ENCODE data around the gene SYF2. TPM values are rescaled to one million over a fixed set of nuclear protein-coding genes. Genes with fewer than 3 reads are reported as not detected.

SYF2 gene
- total and polyA plus RNA-seq, 2 of the 13 experiments (the other 11 are each of a cell fraction or from before 2014, with no cell fraction given) = 17.8 to 34.1 TPM

GRCh38 chr1:25247024-25247828, 14.9 kb upstream of the SYF2 start, which contains the start of gene RSRP1 (continued):
- no peak for TF ChIP-seq LBX2 (CRISPR knock-in tag; IDR thresholded peaks at IDR 0.05; ENCODE audit: borderline replicate concordance)
- no peak for TF ChIP-seq PRMT3 (CRISPR knock-in tag; IDR thresholded peaks at IDR 0.05; ENCODE audit: borderline replicate concordance, low read depth)
- no peak for TF ChIP-seq SRF (IDR thresholded peaks at IDR 0.05; ENCODE audit: low read depth, low read length)
- peak; percentile 12; the same call in 1 of the 2 replicates for TF ChIP-seq ZNF501 (CRISPR knock-in tag; IDR thresholded peaks at IDR 0.05)
- TF ChIP-seq SUZ12 (IDR thresholded peaks at IDR 0.05; ENCODE audit: low read depth, low read length) = no peak
- TF ChIP-seq ZKSCAN1 (IDR thresholded peaks at IDR 0.05; ENCODE audit: low read length) = no peak
- no peak for TF ChIP-seq GTF3A (CRISPR knock-in tag; conservative IDR thresholded peaks at IDR 0.05)
- no peak for TF ChIP-seq TCF12 (IDR thresholded peaks at IDR 0.05)
- no peak for TF ChIP-seq TCF12 (CRISPR knock-in tag; IDR thresholded peaks at IDR 0.05)
- TF ChIP-seq AGO2 (optimal IDR thresholded peaks at IDR 0.05; ENCODE audit: low read depth, low read length) = peak; percentile 89
- no peak for TF ChIP-seq NBN (conservative IDR thresholded peaks at IDR 0.05)
- TF ChIP-seq ZNF354B (CRISPR knock-in tag; IDR thresholded peaks at IDR 0.05) = no peak
- peak; percentile 31; the same call in 1 of the 2 replicates for TF ChIP-seq ATF1 (CRISPR knock-in tag; IDR thresholded peaks at IDR 0.05)
- peak; percentile 78 for TF ChIP-seq ELF3 (CRISPR knock-in tag; IDR thresholded peaks at IDR 0.05)
- peak; percentile 83 for TF ChIP-seq GABPB1 (CRISPR knock-in tag; IDR thresholded peaks at IDR 0.05)
- 0 out of 2 replicates have a peak, but pooled peaks have one; percentile 51 for TF ChIP-seq KAT7 (CRISPR knock-in tag; IDR thresholded peaks at IDR 0.05; ENCODE audit: borderline replicate concordance)
- TF ChIP-seq NFIC (IDR thresholded peaks at IDR 0.05; ENCODE audit: low read length) = no peak
- no peak for TF ChIP-seq ZIK1 (CRISPR knock-in tag; IDR thresholded peaks at IDR 0.05; ENCODE audit: borderline replicate concordance, low read depth)
- TF ChIP-seq MEIS2 (CRISPR knock-in tag; IDR thresholded peaks at IDR 0.05) = peak; percentile 29; the same call in 1 of the 2 replicates
- no peak for TF ChIP-seq HDAC6 (IDR thresholded peaks at IDR 0.05; ENCODE audit: low read depth, low read length)
- TF ChIP-seq HNF1B (CRISPR knock-in tag; IDR thresholded peaks at IDR 0.05) = peak; percentile 41
- TF ChIP-seq IRX3 (CRISPR knock-in tag; IDR thresholded peaks at IDR 0.05; ENCODE audit: borderline replicate concordance, low read depth) = no peak; the same call in 1 of the 2 replicates
- TF ChIP-seq NR1H2 (CRISPR knock-in tag; IDR thresholded peaks at IDR 0.05; ENCODE audit: borderline replicate concordance, low read depth) = no peak
- TF ChIP-seq BRF2 (CRISPR knock-in tag; IDR thresholded peaks at IDR 0.05) = no peak; the same call in 1 of the 2 replicates
- TF ChIP-seq IRF2 (CRISPR knock-in tag; IDR thresholded peaks at IDR 0.05) = peak; percentile 57
- TF ChIP-seq PRDM4 (CRISPR knock-in tag; IDR thresholded peaks at IDR 0.05; ENCODE audit: borderline replicate concordance) = peak; percentile 86; the same call in 1 of the 2 replicates

Data from HepG2 (cell line).